Right renal cortex interstitium (tissue), 3 donors: ENCODE data around the gene XIST. TPM values are rescaled to one million over a fixed set of nuclear protein-coding genes. Genes with fewer than 3 reads are reported as not detected.
"Not testable (repeated sequence)": the region's sequence is repeated elsewhere in the genome, so short reads cannot be mapped to it uniquely, and the experiment has no call there.

Source experiments
- DNase-seq, 3 donors: peaks; one replicate each; pipeline ENCODE4 v3.0.0-alpha.2; 2013; ENCODE audit warnings: low read depth in 3 of 3, low spot score in 2 of 3
- polyA plus RNA-seq, 3 donors: library from polyadenylated mRNA; unstranded; fragments of 120-200 nt; gene quantifications; one replicate each; pipeline ENCODE4 v1.2.1, GENCODE V29; 2013; ENCODE audit not compliant: insufficient read length in 3 of 3

The XIST gene
- polyA plus RNA-seq, 3 donors, result 0.07 to 0.19 (median 0.12) TPM

GRCh38 chrX:73840120-73840924, 12.2 kb downstream of the XIST start:
- DNase-seq, result no peak

- DNase-seq, result no peak
Observed at GRCh38 chrX:73839152-73839551, 13.4 kb downstream of the XIST start.

GRCh38 chrX:73838123-73838522, 14.4 kb downstream of the XIST start:
- no peak for DNase-seq

- DNase-seq, result no peak
Observed at GRCh38 chrX:73836956-73837477, 15.5 kb downstream of the XIST start.

- DNase-seq, result no peak
Observed at GRCh38 chrX:73834219-73834618, 18.3 kb downstream of the XIST start.

GRCh38 chrX:73832319-73832718, 20.2 kb downstream of the XIST start:
- DNase-seq, result no peak

GRCh38 chrX:73831500-73831899, 21.0 kb downstream of the XIST start:
- DNase-seq, result no peak

GRCh38 chrX:73830489-73831414, 21.8 kb downstream of the XIST start:
- no peak for DNase-seq

GRCh38 chrX:73829890-73830466, 22.5 kb downstream of the XIST start:
- no peak for DNase-seq

- DNase-seq, result no peak
Observed at GRCh38 chrX:73828080-73828720, 24.3 kb downstream of the XIST start.

- DNase-seq, result no peak
Observed at GRCh38 chrX:73827406-73827805, 25.1 kb downstream of the XIST start.

GRCh38 chrX:73826996-73827395, 25.5 kb downstream of the XIST start:
- no peak for DNase-seq

GRCh38 chrX:73825569-73825968, 26.9 kb downstream of the XIST start:
- no peak for DNase-seq

- no peak for DNase-seq
Observed at GRCh38 chrX:73823473-73824004, 29.0 kb downstream of the XIST start.

GRCh38 chrX:73822775-73823174, 29.7 kb downstream of the XIST start:
- no peak for DNase-seq

- DNase-seq, result no peak
Observed at GRCh38 chrX:73821921-73822559, 30.5 kb downstream of the XIST start.

GRCh38 chrX:73819864-73820558, 32.5 kb downstream of the XIST start:
- DNase-seq, result not testable (repeated sequence)

- no peak for DNase-seq
Observed at GRCh38 chrX:73818200-73819116, 34.1 kb downstream of the XIST start.
